WI38 (cell line): ENCODE data around the gene GRIN1.

Source experiments
- H3K4me3 ChIP-seq: 2 replicates; pipeline ENCODE4 v1.5.1; 2011; ENCODE audit warnings: low read depth, mild to moderate bottlenecking, control low read depth, low read length
- CTCF ChIP-seq: IDR thresholded peaks from 2 replicates; pipeline ENCODE4 v1.5.1; 2012; ENCODE audit warnings: low read depth, mild to moderate bottlenecking, control low read depth, low read length

The GRIN1 gene

GRCh38 chr9:137216188-137216965, 77.4 kb downstream of the GRIN1 start:
- no peak overlapping the region for H3K4me3 ChIP-seq
- TF ChIP-seq CTCF = no peak

GRCh38 chr9:137217276-137218211, 78.6 kb downstream of the GRIN1 start:
- no peak overlapping the region for H3K4me3 ChIP-seq
- no peak for TF ChIP-seq CTCF

GRCh38 chr9:137218212-137218753, 79.3 kb downstream of the GRIN1 start:
- H3K4me3 ChIP-seq = no peak overlapping the region
- TF ChIP-seq CTCF = no peak
